Fibroblast of lung (primary cell): ENCODE measurements around the gene ADAMTS14. TPM values are rescaled to one million over a fixed set of nuclear protein-coding genes. Genes with fewer than 3 reads are reported as not detected.

ENCODE experiments used
- DNase-seq, 2 donors: peaks; one replicate each; pipeline versions ENCODE4 v3.0.0 to v3.0.0-alpha.2; 2010; ENCODE audit warnings: low read depth in 2 of 2
- H2AFZ ChIP-seq: 2 replicates; pipeline ENCODE4 v1.5.1; 2012; ENCODE audit warnings: low read length, control low read depth, inconsistent platforms
- H3K27ac ChIP-seq: 2 replicates; pipeline ENCODE4 v1.5.1; 2011; ENCODE audit warnings: low read length, control low read depth; ENCODE audit not compliant: insufficient read depth
- H3K27me3 ChIP-seq: 2 replicates; pipeline ENCODE4 v1.5.1; 2011; ENCODE audit warnings: mild to moderate bottlenecking, low read length; ENCODE audit not compliant: control insufficient read depth, insufficient read depth
- H3K36me3 ChIP-seq: 2 replicates; pipeline ENCODE4 v1.5.1; 2011; ENCODE audit warnings: low read length; ENCODE audit not compliant: control insufficient read depth, insufficient read depth
- H3K4me1 ChIP-seq: 2 replicates; pipeline ENCODE4 v1.5.1; 2011; ENCODE audit warnings: low read length; ENCODE audit not compliant: control insufficient read depth, insufficient read depth; ENCODE audit errors: extremely low read depth
- H3K4me2 ChIP-seq: 2 replicates; pipeline ENCODE4 v1.5.1; 2011; ENCODE audit warnings: low read length, control low read depth; ENCODE audit not compliant: insufficient read depth; ENCODE audit errors: extremely low read depth
- H3K4me3 ChIP-seq, 4 experiments: fragments of 200-600 bp in 1 of 4; sonication (generic) in 1 of 4; replicated peaks in 1 of 4; 2 replicates each; pipeline ENCODE4 v1.5.1; 2011 to 2016; ENCODE audit warnings: low read length in 4 of 4, low read depth in 3 of 4, mild to moderate bottlenecking in 3 of 4, control low read depth in 2 of 4, inconsistent platforms in 1 of 4, mixed read lengths in 1 of 4; ENCODE audit not compliant: insufficient read depth in 1 of 4; ENCODE audit errors: control extremely low read depth in 1 of 4
- H3K79me2 ChIP-seq: 2 replicates; pipeline ENCODE4 v1.5.1; 2012; ENCODE audit warnings: mild to moderate bottlenecking, low read length, inconsistent platforms; ENCODE audit not compliant: control insufficient read depth, insufficient read depth
- H3K9ac ChIP-seq: 2 replicates; pipeline ENCODE4 v1.5.1; 2011; ENCODE audit warnings: mild to moderate bottlenecking, low read length, control low read depth; ENCODE audit not compliant: insufficient read depth
- H3K9me3 ChIP-seq: 2 replicates; pipeline ENCODE4 v1.5.1; 2012; ENCODE audit warnings: low read depth, low read length; ENCODE audit not compliant: control insufficient read depth, insufficient read depth
- H4K20me1 ChIP-seq: 2 replicates; pipeline ENCODE4 v1.5.1; 2011; ENCODE audit warnings: low read length; ENCODE audit not compliant: control insufficient read depth, insufficient read depth; ENCODE audit errors: extremely low read depth
- EZH2 ChIP-seq: IDR thresholded peaks from 2 replicates; pipeline ENCODE4 v1.5.1; 2012; ENCODE audit warnings: low read length, control low read depth, mild to moderate bottlenecking; ENCODE audit errors: missing control alignments
- polyA plus RNA-seq, 2 donors: library from polyadenylated mRNA; depleted of rRNA in 1 of 2; stranded (reverse) in 1 of 2; unstranded in 1 of 2; fragments of >200 nt; gene quantifications; 2 replicates each; pipeline ENCODE4 v1.2.1, GENCODE V29; 2011 to 2012; ENCODE audit warnings: missing spikeins in 1 of 2
- total RNA-seq: library from RNA; depleted of rRNA; stranded (reverse); fragments of >200 nt; gene quantifications from 2 replicates; pipeline ENCODE4 v1.2.1, GENCODE V29; 2014
- TF ChIP-seq, protein P1 (sequence below), 2 donors: IDR thresholded peaks in 1 of 2; conservative IDR thresholded peaks in 1 of 2; 1 replicate in 1 of 2; 2 replicates in 1 of 2; pipeline ENCODE4 v1.5.1; 2011 to 2012; ENCODE audit warnings: low read length in 2 of 2, control low read depth in 1 of 2, inconsistent platforms in 1 of 2, low read depth in 1 of 2, mild to moderate bottlenecking in 1 of 2

Gene ADAMTS14
- total and polyA plus RNA-seq, 2 donors (not counting 1 experiment from before 2014, with no cell fraction given): 4.1 to 6.2 TPM

DNA sequence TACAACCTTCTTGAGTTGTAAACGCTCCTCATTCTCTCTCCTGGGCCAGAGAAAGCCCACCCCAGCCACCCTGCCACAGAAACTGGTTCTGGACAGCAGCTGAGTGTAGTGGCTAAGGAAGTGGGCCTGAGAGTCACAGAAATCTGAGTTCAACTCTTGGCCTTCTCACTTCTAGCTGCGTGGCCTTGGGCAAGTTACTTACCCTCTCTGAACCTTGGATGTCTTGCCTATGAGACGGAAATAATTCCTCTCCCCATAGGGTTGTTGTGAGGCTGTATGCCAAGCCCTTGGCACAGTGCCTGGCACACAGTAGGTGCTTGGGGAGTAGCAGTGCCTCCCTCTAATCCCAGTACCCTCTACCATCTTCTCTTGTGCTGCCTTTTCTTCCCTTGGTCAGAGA lies 51.5 kb downstream of the ADAMTS14 start:
- no peak for DNase-seq
- Histone ChIP-seq H3K27ac (no peak overlapping the region), H4K20me1 (no peaks in the 10 kb centered on the region), H3K9ac (no peak overlapping the region), H2AFZ (no peak overlapping the region), H3K4me3 (no peak overlapping the region), H3K4me2 (no peak overlapping the region), H3K9me3 (no peaks in the 10 kb centered on the region), H3K4me1 (peaks cover 3% of the 10 kb centered on the region), H3K79me2 (no peaks in the 10 kb centered on the region), H3K36me3 (no peaks in the 10 kb centered on the region), H3K27me3 (no peaks in the 10 kb centered on the region)
- TF ChIP-seq EZH2: no peak
- TF ChIP-seq, protein P1, sequence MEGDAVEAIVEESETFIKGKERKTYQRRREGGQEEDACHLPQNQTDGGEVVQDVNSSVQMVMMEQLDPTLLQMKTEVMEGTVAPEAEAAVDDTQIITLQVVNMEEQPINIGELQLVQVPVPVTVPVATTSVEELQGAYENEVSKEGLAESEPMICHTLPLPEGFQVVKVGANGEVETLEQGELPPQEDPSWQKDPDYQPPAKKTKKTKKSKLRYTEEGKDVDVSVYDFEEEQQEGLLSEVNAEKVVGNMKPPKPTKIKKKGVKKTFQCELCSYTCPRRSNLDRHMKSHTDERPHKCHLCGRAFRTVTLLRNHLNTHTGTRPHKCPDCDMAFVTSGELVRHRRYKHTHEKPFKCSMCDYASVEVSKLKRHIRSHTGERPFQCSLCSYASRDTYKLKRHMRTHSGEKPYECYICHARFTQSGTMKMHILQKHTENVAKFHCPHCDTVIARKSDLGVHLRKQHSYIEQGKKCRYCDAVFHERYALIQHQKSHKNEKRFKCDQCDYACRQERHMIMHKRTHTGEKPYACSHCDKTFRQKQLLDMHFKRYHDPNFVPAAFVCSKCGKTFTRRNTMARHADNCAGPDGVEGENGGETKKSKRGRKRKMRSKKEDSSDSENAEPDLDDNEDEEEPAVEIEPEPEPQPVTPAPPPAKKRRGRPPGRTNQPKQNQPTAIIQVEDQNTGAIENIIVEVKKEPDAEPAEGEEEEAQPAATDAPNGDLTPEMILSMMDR (conservative IDR thresholded peaks at IDR 0.05 in 1 of 2, IDR thresholded peaks at IDR 0.05 in 1 of 2; ENCODE audit: low read depth in 1 of 2, low read length in 2 of 2): no peak

DNA sequence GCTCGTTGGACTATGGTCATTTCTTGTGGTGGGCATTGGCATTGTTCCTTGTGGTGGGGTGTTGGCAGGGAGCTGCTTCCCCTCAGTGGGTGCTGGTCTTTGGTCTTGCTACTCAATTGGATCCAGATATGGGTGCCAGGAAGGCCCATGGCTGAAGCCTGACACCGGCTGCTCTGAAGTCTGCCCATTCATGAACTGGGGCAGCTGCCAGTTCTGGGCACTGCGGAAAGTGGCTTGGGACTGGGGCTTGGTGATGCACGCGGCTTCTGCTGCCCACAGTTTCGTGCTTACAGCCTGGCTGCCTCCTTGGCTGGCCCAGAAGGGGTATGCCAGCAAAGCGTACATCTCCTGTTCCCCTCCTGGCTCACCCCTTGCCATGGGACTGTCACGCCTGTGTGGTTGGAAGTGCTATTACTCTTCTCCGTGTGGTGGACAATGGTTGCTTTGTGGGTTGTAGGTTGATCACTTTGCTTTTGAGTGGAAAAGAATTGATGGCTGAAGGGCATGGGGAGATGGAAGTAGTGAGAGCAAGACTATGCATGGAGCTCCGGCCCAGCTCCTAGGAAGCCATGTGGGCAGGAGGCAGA lies 54.7 kb downstream of the ADAMTS14 start:
- no peak overlapping the region for H3K4me3 ChIP-seq
- H3K36me3 ChIP-seq: no peaks in the 10 kb centered on the region
- DNase-seq: no peak
- H3K27me3 ChIP-seq: no peaks in the 10 kb centered on the region
- no peaks in the 10 kb centered on the region for H3K79me2 ChIP-seq
- no peaks in the 10 kb centered on the region for H4K20me1 ChIP-seq
- peaks cover 3% of the 10 kb centered on the region for H3K4me1 ChIP-seq
- no peak overlapping the region for H3K27ac ChIP-seq
- H3K9ac ChIP-seq: no peak overlapping the region
- H2AFZ ChIP-seq: no peak overlapping the region
- no peak overlapping the region for H3K4me2 ChIP-seq
- no peaks in the 10 kb centered on the region for H3K9me3 ChIP-seq
- no peak for TF ChIP-seq EZH2
- TF ChIP-seq, protein P1 (conservative IDR thresholded peaks at IDR 0.05 in 1 of 2, IDR thresholded peaks at IDR 0.05 in 1 of 2; ENCODE audit: low read depth in 1 of 2, low read length in 2 of 2): no peak

DNA sequence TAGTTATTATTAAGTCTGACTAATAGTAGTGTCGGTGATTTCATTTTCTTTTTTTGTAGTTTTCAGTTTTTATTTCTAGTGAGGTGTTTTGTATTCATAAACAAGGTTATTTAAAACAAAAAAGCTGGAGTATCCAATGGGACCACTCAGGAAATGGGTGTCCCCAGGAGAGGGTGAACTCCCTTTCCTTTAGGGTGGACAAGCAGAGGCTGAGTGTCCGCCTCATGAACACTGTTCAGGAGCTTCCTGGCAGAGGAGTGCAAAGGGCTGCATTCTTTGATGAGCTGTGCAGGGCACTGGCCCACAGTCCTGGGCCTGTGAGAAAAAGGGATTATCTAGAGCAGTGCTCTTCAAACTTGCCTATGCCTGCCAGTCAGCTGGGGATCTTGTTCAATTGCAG lies 56.0 kb downstream of the ADAMTS14 start:
- Histone ChIP-seq H3K4me3 (no peak overlapping the region), H3K79me2 (no peaks in the 10 kb centered on the region), H3K4me2 (no peak overlapping the region), H3K36me3 (no peaks in the 10 kb centered on the region), H3K9me3 (no peaks in the 10 kb centered on the region), H3K27me3 (no peaks in the 10 kb centered on the region), H3K9ac (no peak overlapping the region), H2AFZ (no peak overlapping the region), H4K20me1 (no peaks in the 10 kb centered on the region), H3K4me1 (no peaks in the 10 kb centered on the region), H3K27ac (no peak overlapping the region)
- no peak for DNase-seq
- TF ChIP-seq EZH2: no peak
- TF ChIP-seq, protein P1 (conservative IDR thresholded peaks at IDR 0.05 in 1 of 2, IDR thresholded peaks at IDR 0.05 in 1 of 2; ENCODE audit: low read depth in 1 of 2, low read length in 2 of 2): no peak
